NB4 (cell line): Measurements from ENCODE around the gene GRIK4.

Source experiments
- MAX ChIP-seq: IDR thresholded peaks from 2 replicates; pipeline ENCODE4 v1.6.1; 2011; ENCODE audit warnings: low read depth, low read length
- POLR2A ChIP-seq: IDR thresholded peaks from 2 replicates; pipeline ENCODE4 v1.6.1; 2011; ENCODE audit warnings: mild to moderate bottlenecking; ENCODE audit not compliant: insufficient read length; ENCODE audit errors: extremely low read depth

DNA sequence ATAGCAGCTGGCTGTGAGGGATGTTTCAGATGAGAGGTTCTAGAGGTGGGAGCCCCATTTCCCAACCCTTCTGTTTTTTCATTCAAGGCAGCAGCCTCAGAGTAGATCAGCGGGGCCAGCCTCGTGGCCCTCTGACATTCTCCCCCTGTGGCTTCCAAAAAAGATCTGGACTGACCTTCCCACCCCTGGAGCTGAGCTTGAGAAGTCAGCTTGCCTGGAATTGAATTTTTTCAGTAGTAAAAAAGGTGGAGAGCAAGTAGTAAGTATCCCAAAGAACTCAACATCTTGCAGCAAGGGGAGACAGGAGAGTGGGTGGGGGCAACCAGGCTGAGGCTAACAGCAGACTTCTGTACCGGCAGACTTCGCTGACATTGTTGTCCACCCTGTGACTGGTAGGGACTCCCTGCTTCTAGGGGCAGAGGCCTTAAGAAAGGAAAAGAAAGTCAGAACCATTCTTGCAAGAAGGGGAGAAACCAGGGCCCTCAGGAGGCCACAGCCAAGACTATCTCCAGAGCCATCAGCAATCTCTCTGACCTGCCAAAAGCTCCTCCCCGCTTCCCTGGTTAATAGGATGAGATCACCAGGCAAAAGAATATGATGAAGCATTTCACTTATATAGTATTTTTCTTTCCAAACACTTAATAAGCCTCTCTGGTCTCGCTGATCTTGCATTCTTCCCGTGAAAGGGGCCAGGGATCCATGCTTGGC is 2.0 kb upstream of the GRIK4 start:
- TF ChIP-seq MAX (no peak), POLR2A (no peak)
